ENCODE data around the gene BLOC1S6. TPM values are rescaled to one million over a fixed set of nuclear protein-coding genes. Genes with fewer than 3 reads are reported as not detected.
A peak's percentile ranks its signal among the peaks of the same experiment; 100 is the strongest.

The BLOC1S6 gene, protein sequence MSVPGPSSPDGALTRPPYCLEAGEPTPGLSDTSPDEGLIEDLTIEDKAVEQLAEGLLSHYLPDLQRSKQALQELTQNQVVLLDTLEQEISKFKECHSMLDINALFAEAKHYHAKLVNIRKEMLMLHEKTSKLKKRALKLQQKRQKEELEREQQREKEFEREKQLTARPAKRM
- total RNA-seq (ENCODE audit: low replicate concordance) = 105 and 107 TPM in 2 replicates

DNA sequence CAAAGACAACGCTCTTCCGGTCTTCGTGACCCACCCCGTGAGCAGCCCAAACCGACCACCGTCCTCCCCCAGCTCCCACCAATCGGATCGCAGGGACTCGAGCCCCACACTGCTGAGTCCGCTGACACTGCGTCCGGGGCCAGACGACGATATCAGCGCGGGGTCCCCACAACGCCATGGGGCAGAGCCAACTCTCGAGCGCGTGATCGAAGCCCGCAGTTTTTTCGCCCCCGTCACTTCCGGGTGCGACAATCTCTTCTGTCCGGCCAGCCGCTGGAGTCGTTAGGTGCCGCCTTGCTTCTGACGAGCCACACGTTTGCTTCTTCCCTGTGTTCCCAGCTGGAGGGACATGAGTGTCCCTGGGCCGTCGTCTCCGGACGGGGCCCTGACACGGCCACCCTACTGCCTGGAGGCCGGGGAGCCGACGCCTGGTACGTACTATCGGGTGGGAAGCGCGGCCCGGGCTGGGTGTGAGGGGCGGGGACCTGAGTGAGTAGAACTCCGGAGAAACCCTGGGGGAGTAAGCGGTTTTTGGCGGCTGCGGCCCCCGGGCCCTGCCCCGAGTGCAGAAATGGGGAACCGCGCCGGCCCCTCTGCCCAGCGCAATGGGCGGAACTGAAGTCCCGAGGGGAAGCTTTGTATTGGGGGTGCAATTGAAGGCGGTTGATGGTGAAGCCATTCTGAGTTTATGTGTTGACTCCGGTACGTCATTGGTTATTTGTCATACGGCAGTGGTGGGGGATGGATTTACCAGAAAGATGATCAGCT, at the start of gene BLOC1S6:
TSS of gene BLOC1S6 (plus strand) at position 285 of the 768 bp plus-strand sequence. CDS start at position 350, 65 bp downstream.
- DNase-seq (ENCODE audit: low read depth) = peak; percentile 92
- TF ChIP-seq, protein P1, sequence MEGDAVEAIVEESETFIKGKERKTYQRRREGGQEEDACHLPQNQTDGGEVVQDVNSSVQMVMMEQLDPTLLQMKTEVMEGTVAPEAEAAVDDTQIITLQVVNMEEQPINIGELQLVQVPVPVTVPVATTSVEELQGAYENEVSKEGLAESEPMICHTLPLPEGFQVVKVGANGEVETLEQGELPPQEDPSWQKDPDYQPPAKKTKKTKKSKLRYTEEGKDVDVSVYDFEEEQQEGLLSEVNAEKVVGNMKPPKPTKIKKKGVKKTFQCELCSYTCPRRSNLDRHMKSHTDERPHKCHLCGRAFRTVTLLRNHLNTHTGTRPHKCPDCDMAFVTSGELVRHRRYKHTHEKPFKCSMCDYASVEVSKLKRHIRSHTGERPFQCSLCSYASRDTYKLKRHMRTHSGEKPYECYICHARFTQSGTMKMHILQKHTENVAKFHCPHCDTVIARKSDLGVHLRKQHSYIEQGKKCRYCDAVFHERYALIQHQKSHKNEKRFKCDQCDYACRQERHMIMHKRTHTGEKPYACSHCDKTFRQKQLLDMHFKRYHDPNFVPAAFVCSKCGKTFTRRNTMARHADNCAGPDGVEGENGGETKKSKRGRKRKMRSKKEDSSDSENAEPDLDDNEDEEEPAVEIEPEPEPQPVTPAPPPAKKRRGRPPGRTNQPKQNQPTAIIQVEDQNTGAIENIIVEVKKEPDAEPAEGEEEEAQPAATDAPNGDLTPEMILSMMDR (IDR thresholded peaks at IDR 0.05; ENCODE audit: insufficient read depth, low read length) = no peak
- peak within 1 kb of the TSS; percentile 93 for H3K4me3 ChIP-seq (ENCODE audit: low read depth, low read length)

DNA sequence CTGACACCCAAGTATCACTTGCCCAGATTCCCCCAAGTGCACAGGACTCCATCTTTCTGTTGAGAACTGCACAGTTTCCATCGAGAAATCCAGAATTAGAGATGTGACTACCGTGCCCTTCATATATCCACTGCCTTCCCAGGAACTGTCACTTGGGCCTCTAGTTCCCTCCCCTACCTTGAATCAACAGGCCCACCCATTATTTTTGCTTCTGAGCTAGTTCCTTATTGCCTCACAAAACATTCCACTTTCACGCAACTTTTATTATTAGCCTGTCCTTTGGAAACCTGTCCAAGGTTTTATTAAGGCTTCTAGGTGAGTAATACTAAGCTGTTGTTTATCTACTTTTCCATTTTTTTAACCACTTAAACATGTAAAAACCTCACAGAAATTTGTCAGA, 47.5 kb upstream of the BLOC1S6 start:
- TF ChIP-seq, protein P1 (IDR thresholded peaks at IDR 0.05; ENCODE audit: insufficient read depth, low read length) = no peak
- no peak for DNase-seq (ENCODE audit: low read depth)
- no peak overlapping the region for H3K4me3 ChIP-seq (ENCODE audit: low read depth, low read length)

DNA sequence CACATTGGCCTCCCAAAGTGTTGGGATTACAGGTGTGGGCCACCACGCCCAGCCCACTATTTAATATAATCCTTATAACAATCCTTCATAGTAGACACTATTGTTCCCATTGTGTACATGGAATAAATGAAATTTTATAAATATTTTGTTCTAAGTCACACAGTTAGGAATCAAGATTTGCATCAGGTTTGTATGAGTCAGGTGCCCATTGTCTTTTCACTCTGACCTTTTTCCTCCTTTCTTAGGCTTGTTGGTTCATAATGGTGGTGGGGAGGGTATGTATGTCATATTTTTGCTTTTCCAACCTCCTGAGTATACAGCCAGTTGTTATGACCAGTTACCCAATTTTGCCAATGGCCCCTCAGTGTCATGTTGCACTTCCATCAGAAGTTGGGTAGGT, 46.6 kb upstream of the BLOC1S6 start:
- TF ChIP-seq, protein P1 (IDR thresholded peaks at IDR 0.05; ENCODE audit: insufficient read depth, low read length) = no peak
- H3K4me3 ChIP-seq (ENCODE audit: low read depth, low read length) = no peak overlapping the region
- DNase-seq (ENCODE audit: low read depth) = no peak

DNA sequence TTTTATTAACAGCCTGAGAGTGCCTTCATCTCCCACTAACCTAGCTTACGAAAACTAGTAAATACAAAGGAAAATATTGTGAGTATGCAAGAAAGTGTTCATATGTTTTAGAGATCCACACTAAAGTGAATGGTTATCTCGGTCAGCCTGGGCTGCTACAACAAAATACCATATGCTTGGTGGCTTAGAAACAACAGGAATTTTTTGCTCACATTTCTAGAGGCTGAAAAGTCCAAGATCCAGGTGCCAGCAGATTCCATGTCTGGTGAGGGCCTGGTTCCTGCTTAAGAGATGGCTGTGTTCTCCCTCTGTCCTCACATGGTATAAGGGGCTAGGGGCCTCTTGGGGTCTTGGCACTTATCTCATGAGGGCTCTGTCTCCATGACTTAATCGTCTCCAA, 44.1 kb upstream of the BLOC1S6 start:
- no peak for DNase-seq (ENCODE audit: low read depth)
- H3K4me3 ChIP-seq (ENCODE audit: low read depth, low read length) = no peak overlapping the region
- TF ChIP-seq, protein P1 (IDR thresholded peaks at IDR 0.05; ENCODE audit: insufficient read depth, low read length) = no peak

DNA sequence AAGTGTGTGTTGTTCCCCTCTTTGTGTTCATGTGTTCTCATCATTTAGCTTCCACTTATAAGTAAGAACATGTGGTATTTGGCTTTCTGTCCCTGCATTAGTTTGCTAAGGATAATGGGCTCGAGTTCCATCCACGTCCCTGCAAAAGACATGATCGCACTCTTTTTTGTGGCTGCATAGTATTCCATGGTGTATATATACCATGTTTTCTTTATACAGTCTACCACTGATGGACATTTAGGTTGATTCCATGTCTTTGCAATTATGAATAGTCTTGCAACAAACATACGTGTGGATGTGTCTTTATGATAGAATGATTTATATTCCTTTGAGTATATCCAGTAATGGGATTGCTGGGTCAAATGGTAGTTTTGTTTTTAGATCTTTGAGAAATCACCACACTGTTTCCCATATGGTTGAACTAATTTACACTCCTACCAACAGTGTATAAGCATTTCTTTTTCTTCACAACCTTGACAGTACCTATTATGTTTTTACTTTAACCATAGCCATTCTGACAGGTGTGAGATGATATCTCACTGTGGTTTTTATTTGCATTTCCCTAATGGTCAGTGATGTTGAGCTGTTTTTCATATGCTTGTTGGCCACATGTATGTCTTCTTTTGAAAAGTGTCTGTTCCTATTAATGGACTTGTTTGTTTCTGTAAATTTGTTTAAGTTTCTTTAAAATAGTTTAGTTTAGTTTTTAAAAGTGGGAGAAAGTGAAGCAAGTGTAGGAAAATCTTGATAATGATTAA, 42.7 kb upstream of the BLOC1S6 start:
- TF ChIP-seq, protein P1 (IDR thresholded peaks at IDR 0.05; ENCODE audit: insufficient read depth, low read length) = no peak
- H3K4me3 ChIP-seq (ENCODE audit: low read depth, low read length) = no peak overlapping the region
- DNase-seq (ENCODE audit: low read depth) = no peak

DNA sequence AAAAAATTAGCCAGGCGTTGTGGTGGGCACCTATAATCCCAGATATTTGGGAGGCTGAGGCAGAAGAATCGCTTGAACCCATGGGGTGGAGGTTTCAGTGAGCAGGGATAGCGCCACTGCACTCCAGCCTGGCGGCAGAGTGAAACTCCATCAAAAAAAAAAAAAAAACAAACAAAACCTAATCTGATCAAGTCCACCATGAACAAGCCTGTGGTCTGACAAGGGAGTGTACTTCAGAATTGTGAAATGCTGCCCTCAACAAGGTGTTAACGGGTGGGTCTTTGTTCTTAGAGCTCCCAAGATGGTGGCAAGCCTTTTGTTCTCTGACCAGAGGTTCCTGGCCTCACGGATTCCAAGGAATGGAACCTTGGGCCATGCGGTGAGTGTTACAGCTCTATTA, 40.4 kb upstream of the BLOC1S6 start:
- no peak overlapping the region for H3K4me3 ChIP-seq (ENCODE audit: low read depth, low read length)
- no peak for DNase-seq (ENCODE audit: low read depth)
- TF ChIP-seq, protein P1 (IDR thresholded peaks at IDR 0.05; ENCODE audit: insufficient read depth, low read length) = no peak

Data from fibroblast of the aortic adventitia (primary cell).